Measurements from ENCODE around the gene MAML1.

DNA sequence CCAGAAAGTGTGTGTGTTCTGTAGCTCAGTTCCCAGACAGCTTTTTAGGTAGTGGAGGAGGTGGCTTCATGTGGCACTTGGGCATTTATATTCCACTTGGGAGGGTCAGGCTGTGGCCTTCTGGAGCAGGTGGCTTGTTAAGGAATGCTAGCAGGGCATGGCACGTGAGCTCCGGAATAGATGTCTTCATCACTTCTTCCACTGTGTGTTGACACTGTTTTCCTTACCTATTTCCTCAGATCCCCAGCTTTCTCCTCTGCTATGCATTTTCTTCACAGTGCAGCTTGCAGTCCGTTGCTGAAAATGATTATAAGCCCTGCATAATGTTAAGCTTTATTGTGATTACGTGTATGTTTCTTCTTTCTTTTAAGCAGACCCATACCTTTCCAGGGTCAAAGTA, 3.3 kb upstream of the MAML1 start:
- TF ChIP-seq, protein P1, sequence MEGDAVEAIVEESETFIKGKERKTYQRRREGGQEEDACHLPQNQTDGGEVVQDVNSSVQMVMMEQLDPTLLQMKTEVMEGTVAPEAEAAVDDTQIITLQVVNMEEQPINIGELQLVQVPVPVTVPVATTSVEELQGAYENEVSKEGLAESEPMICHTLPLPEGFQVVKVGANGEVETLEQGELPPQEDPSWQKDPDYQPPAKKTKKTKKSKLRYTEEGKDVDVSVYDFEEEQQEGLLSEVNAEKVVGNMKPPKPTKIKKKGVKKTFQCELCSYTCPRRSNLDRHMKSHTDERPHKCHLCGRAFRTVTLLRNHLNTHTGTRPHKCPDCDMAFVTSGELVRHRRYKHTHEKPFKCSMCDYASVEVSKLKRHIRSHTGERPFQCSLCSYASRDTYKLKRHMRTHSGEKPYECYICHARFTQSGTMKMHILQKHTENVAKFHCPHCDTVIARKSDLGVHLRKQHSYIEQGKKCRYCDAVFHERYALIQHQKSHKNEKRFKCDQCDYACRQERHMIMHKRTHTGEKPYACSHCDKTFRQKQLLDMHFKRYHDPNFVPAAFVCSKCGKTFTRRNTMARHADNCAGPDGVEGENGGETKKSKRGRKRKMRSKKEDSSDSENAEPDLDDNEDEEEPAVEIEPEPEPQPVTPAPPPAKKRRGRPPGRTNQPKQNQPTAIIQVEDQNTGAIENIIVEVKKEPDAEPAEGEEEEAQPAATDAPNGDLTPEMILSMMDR (IDR thresholded peaks at IDR 0.05) = no peak
- no peak for TF ChIP-seq EP300 (IDR thresholded peaks at IDR 0.05)

All from gastroesophageal sphincter (tissue), 3 donors.